H9 (cell line): ENCODE results near the gene PRRC2B. TPM values are rescaled to one million over a fixed set of nuclear protein-coding genes. Genes with fewer than 3 reads are reported as not detected.

Experiments used
- DNase-seq: peaks from one replicate; pipeline ENCODE4 v3.0.0-alpha.2; 2017
- H2AFZ ChIP-seq: one replicate; pipeline ENCODE4 v1.6.1; 2013; ENCODE audit warnings: mild to moderate bottlenecking, low read length, control low read depth, moderate library complexity
- H2AK5ac ChIP-seq: 2 replicates; pipeline ENCODE4 v1.6.1; 2013; ENCODE audit warnings: low read length, control low read depth, mixed read lengths; ENCODE audit not compliant: insufficient read length
- H2BK120ac ChIP-seq: one replicate; pipeline ENCODE4 v1.6.1; 2013; ENCODE audit warnings: low read depth, mild to moderate bottlenecking, low read length, control low read depth, inconsistent platforms; ENCODE audit not compliant: poor library complexity, severe bottlenecking
- H2BK12ac ChIP-seq: 2 replicates; pipeline ENCODE4 v1.6.1; 2013; ENCODE audit warnings: low read length, control low read depth, mixed read lengths, low read depth; ENCODE audit not compliant: insufficient read length
- H2BK15ac ChIP-seq: 2 replicates; pipeline ENCODE4 v1.6.1; 2013; ENCODE audit warnings: low read depth, low read length, control low read depth
- H2BK20ac ChIP-seq: one replicate; pipeline ENCODE4 v1.6.1; 2013; ENCODE audit warnings: low read depth, mild to moderate bottlenecking, low read length, control low read depth, inconsistent platforms; ENCODE audit not compliant: poor library complexity, severe bottlenecking
- H2BK5ac ChIP-seq: 2 replicates; pipeline ENCODE4 v1.6.1; 2013; ENCODE audit warnings: low read length, control low read depth, mixed read lengths; ENCODE audit not compliant: insufficient read length
- H3K14ac ChIP-seq: 2 replicates; pipeline ENCODE4 v1.6.1; 2013; ENCODE audit warnings: low read length, control low read depth; ENCODE audit not compliant: insufficient read depth
- H3K18ac ChIP-seq: 2 replicates; pipeline ENCODE4 v1.6.1; 2013; ENCODE audit warnings: low read depth, mild to moderate bottlenecking, mixed read lengths, low read length, control low read depth; ENCODE audit not compliant: insufficient read length
- H3K23ac ChIP-seq: 2 replicates; pipeline ENCODE4 v1.6.1; 2013; ENCODE audit warnings: low read length, control low read depth, mixed read lengths, low read depth; ENCODE audit not compliant: insufficient read length
- H3K23me2 ChIP-seq: 2 replicates; pipeline ENCODE4 v1.6.1; 2013; ENCODE audit warnings: low read depth, mild to moderate bottlenecking, mixed read lengths, low read length, control low read depth; ENCODE audit not compliant: insufficient read length, poor library complexity, severe bottlenecking
- H3K27ac ChIP-seq: 2 replicates; pipeline ENCODE4 v1.5.1; 2013; ENCODE audit warnings: low read length, control low read depth, mixed read lengths, low read depth; ENCODE audit not compliant: insufficient read length
- H3K27me3 ChIP-seq: 2 replicates; pipeline ENCODE4 v1.6.1; 2013; ENCODE audit warnings: low read length, control low read depth, inconsistent platforms; ENCODE audit not compliant: insufficient read depth
- H3K4ac ChIP-seq: 2 replicates; pipeline ENCODE4 v1.6.1; 2013; ENCODE audit warnings: low read depth, mild to moderate bottlenecking, control low read depth, inconsistent platforms, low read length, moderate library complexity
- H3K4me1 ChIP-seq: 2 replicates; pipeline ENCODE4 v1.6.1; 2013; ENCODE audit warnings: low read length, control low read depth, inconsistent platforms; ENCODE audit not compliant: insufficient read depth
- H3K4me2 ChIP-seq: 2 replicates; pipeline ENCODE4 v1.6.1; 2013; ENCODE audit warnings: low read length, control low read depth, mixed read lengths; ENCODE audit not compliant: insufficient read length, insufficient read depth
- H3K56ac ChIP-seq: 2 replicates; pipeline ENCODE4 v1.6.1; 2013; ENCODE audit warnings: low read depth, mild to moderate bottlenecking, mixed read lengths, low read length, control low read depth; ENCODE audit not compliant: insufficient read length
- H3K79me1 ChIP-seq: 2 replicates; pipeline ENCODE4 v1.6.1; 2013; ENCODE audit warnings: low read depth, mild to moderate bottlenecking, moderate library complexity, low read length, control low read depth, inconsistent platforms; ENCODE audit not compliant: insufficient read depth, poor library complexity, severe bottlenecking
- H3K79me2 ChIP-seq: 2 replicates; pipeline ENCODE4 v1.6.1; 2013; ENCODE audit warnings: low read length, control low read depth, inconsistent platforms; ENCODE audit not compliant: insufficient read depth
- H3K9ac ChIP-seq: 2 replicates; pipeline ENCODE4 v1.6.1; 2013; ENCODE audit warnings: low read length, control low read depth, mixed read lengths; ENCODE audit not compliant: insufficient read length; ENCODE audit errors: extremely low read depth
- H3K9me3 ChIP-seq: one replicate; pipeline ENCODE4 v1.6.1; 2013; ENCODE audit warnings: low read depth, low read length, inconsistent platforms; ENCODE audit not compliant: control insufficient read depth
- H3T11ph ChIP-seq: one replicate; pipeline ENCODE4 v1.6.1; 2013; ENCODE audit warnings: mild to moderate bottlenecking, low read length, control low read depth, inconsistent platforms
- H4K20me1 ChIP-seq: one replicate; pipeline ENCODE4 v1.6.1; 2013; ENCODE audit not compliant: control insufficient read depth, insufficient read length, insufficient read depth
- H4K5ac ChIP-seq: 2 replicates; pipeline ENCODE4 v1.6.1; 2013; ENCODE audit warnings: low read depth, mild to moderate bottlenecking, mixed read lengths, low read length, control low read depth; ENCODE audit not compliant: insufficient read length
- H4K8ac ChIP-seq: replicated peaks from 2 replicates; pipeline ENCODE4 v1.6.1; 2013; ENCODE audit warnings: low read length, control low read depth, mixed read lengths, low read depth; ENCODE audit not compliant: insufficient read length
- H4K91ac ChIP-seq: 2 replicates; pipeline ENCODE4 v1.6.1; 2013; ENCODE audit warnings: low read depth, mild to moderate bottlenecking, moderate library complexity, mixed read lengths, low read length, control low read depth; ENCODE audit not compliant: insufficient read length
- H3K27ac Mint-ChIP-seq, 3 experiments: 2 replicates in 2 of 3; 3 replicates in 1 of 3; pipeline ENCODE4 v1.8.0; 2020 to 2021; ENCODE audit warnings: mixed read lengths in 3 of 3, mild to moderate bottlenecking in 1 of 3, moderate library complexity in 1 of 3
- H3K27me3 Mint-ChIP-seq: 2 replicates; pipeline ENCODE4 v1.8.0; 2021; ENCODE audit warnings: low read depth, mild to moderate bottlenecking, moderate library complexity, mixed read lengths
- H3K36me3 Mint-ChIP-seq, 3 experiments: 2 replicates in 2 of 3; 3 replicates in 1 of 3; pipeline ENCODE4 v1.8.0; 2020 to 2021; ENCODE audit warnings: low read depth in 3 of 3, mixed read lengths in 3 of 3; ENCODE audit not compliant: insufficient read depth in 1 of 3
- H3K4me1 Mint-ChIP-seq, 2 experiments: 2 replicates each; pipeline ENCODE4 v1.8.0; 2020; ENCODE audit warnings: mixed read lengths in 2 of 2
- H3K4me3 Mint-ChIP-seq, 2 experiments: 2 replicates in 1 of 2; 3 replicates in 1 of 2; pipeline ENCODE4 v1.8.0; 2020 to 2021; ENCODE audit warnings: mild to moderate bottlenecking in 2 of 2, mixed read lengths in 2 of 2, moderate library complexity in 1 of 2
- H3K9me3 Mint-ChIP-seq, 2 experiments: 2 replicates in 1 of 2; 3 replicates in 1 of 2; pipeline ENCODE4 v1.8.0; 2020; ENCODE audit warnings: mild to moderate bottlenecking in 2 of 2, mixed read lengths in 2 of 2, moderate library complexity in 1 of 2
- CTCF ChIP-seq: fragments of 200-600 bp; sonication (generic); conservative IDR thresholded peaks from 3 replicates; pipeline ENCODE4 v1.8.0; 2021; ENCODE audit warnings: antibody characterized with exemption, mild to moderate bottlenecking
- WGBS: extraction: QIAGEN DNeasy Blood & Tissue Kit; methylation state at CpG from one replicate; pipeline ENCODE4 v1.1.7; 2013; ENCODE audit warnings: missing lambda C conversion rate, low lambda C conversion rate, mixed read lengths; ENCODE audit not compliant: insufficient read length; ENCODE audit errors: extremely low coverage; 5-methylcytosine and 5-hydroxymethylcytosine counted together
- total RNA-seq: library from RNA; stranded (reverse); gene quantifications from 2 replicates; pipeline ENCODE4 v1.2.1, GENCODE V29; 2021

PRRC2B gene
- total RNA-seq, 1 experiment from 2014 or later: 251 TPM

- peak overlapping the region in 1 of 2 experiments; percentile 63; a peak in 2 of 5 replicates for H3K4me3 Mint-ChIP-seq
- no peak overlapping the region for H4K5ac ChIP-seq
- no peak for DNase-seq
- TF ChIP-seq CTCF: no peak
- H3K27ac Mint-ChIP-seq: no peak overlapping the region
- no peaks in the 10 kb centered on the region for H3K79me2 ChIP-seq
- no peak overlapping the region for H3K18ac ChIP-seq
- H4K8ac ChIP-seq: no peak overlapping the region
- H3K27me3 Mint-ChIP-seq: peaks cover 51% of the 10 kb centered on the region
- peaks cover 7% of the 10 kb centered on the region for H3K23me2 ChIP-seq
- no peak overlapping the region for H2BK20ac ChIP-seq
- peaks cover 9 to 39% (median 24%) of the 10 kb centered on the region in 3 experiments for H3K36me3 Mint-ChIP-seq
- peaks cover 57 to 60% of the 10 kb centered on the region in 2 experiments for H3K9me3 Mint-ChIP-seq
- H3K4me1 ChIP-seq: no peaks in the 10 kb centered on the region
- H2AK5ac ChIP-seq: no peak overlapping the region
- H2BK15ac ChIP-seq: no peak overlapping the region
- H4K20me1 ChIP-seq: no peaks in the 10 kb centered on the region
- no peak overlapping the region for H3K14ac ChIP-seq
- no peak overlapping the region for H3K27ac ChIP-seq
- no peak overlapping the region for H3K23ac ChIP-seq
- H3K9ac ChIP-seq: no peak overlapping the region
- H2BK5ac ChIP-seq: no peak overlapping the region
- no peak overlapping the region for H2AFZ ChIP-seq
- H3K27me3 ChIP-seq: no peaks in the 10 kb centered on the region; the same call in 1 of the 2 replicates
- WGBS: no CpG with 5 or more reads among the region's 30 CpGs
- H3T11ph ChIP-seq: no peak overlapping the region
- H2BK120ac ChIP-seq: no peak overlapping the region
- peak overlapping the region; percentile 24 for H3K4me2 ChIP-seq
- H4K91ac ChIP-seq: no peak overlapping the region
- H3K4ac ChIP-seq: no peak overlapping the region
- no peaks in the 10 kb centered on the region for H3K79me1 ChIP-seq
- H2BK12ac ChIP-seq: no peak overlapping the region
- no peak overlapping the region for H3K56ac ChIP-seq
- H3K9me3 ChIP-seq: peaks cover 5% of the 10 kb centered on the region
- H3K4me1 Mint-ChIP-seq: no peaks in the 10 kb centered on the region
Observed at GRCh38 chr9:131545786-131546335, 152.0 kb downstream of the PRRC2B start.
